MV-4-11 (cell line): Measurements from ENCODE around the gene PRDM10.
"Not testable (repeated sequence)": the region's sequence is repeated elsewhere in the genome, so short reads cannot be mapped to it uniquely, and the experiment has no call there.

Experiments used
- DNase-seq: peaks from one replicate; lab custom pipeline; 2025; lab: John Stamatoyannopoulos, UW

PRDM10 gene

GRCh38 chr11:129976328-129976727 is 26.3 kb downstream of the PRDM10 start:
- DNase-seq: no peak

- DNase-seq: no peak
Measured at GRCh38 chr11:129975543-129975942, 27.1 kb downstream of the PRDM10 start.

GRCh38 chr11:129974672-129975071 is 28.0 kb downstream of the PRDM10 start:
- no peak for DNase-seq

GRCh38 chr11:129974237-129974636 is 28.4 kb downstream of the PRDM10 start:
- no peak for DNase-seq

- DNase-seq: no peak
Measured at GRCh38 chr11:129973809-129974208, 28.8 kb downstream of the PRDM10 start.

- DNase-seq: peak; percentile 80
Measured at GRCh38 chr11:129973068-129973467, 29.6 kb downstream of the PRDM10 start.

- no peak for DNase-seq
Measured at GRCh38 chr11:129972611-129973010, 30.0 kb downstream of the PRDM10 start.

GRCh38 chr11:129971856-129972255 is 30.8 kb downstream of the PRDM10 start:
- DNase-seq: not testable (repeated sequence)

- peak; percentile 31 for DNase-seq
Measured at GRCh38 chr11:129969920-129970319, 32.7 kb downstream of the PRDM10 start.

- peak; percentile 24 for DNase-seq
Measured at GRCh38 chr11:129968591-129969419, 33.8 kb downstream of the PRDM10 start.

GRCh38 chr11:129967996-129968395 is 34.6 kb downstream of the PRDM10 start:
- no peak for DNase-seq

- no peak for DNase-seq
Measured at GRCh38 chr11:129965248-129965647, 37.4 kb downstream of the PRDM10 start.

- DNase-seq: peak; percentile 43
Measured at GRCh38 chr11:129960216-129961214, 42.1 kb downstream of the PRDM10 start.

GRCh38 chr11:129959687-129960086 is 42.9 kb downstream of the PRDM10 start:
- DNase-seq: no peak

- no peak for DNase-seq
Measured at GRCh38 chr11:129955282-129955681, 47.4 kb downstream of the PRDM10 start.

- DNase-seq: not testable (repeated sequence)
Measured at GRCh38 chr11:129954703-129955102, 47.9 kb downstream of the PRDM10 start.

- DNase-seq: no peak
Measured at GRCh38 chr11:129951866-129952262, 50.8 kb downstream of the PRDM10 start.

GRCh38 chr11:129951201-129951865 is 51.3 kb downstream of the PRDM10 start:
- DNase-seq: no peak

GRCh38 chr11:129950101-129951091 is 52.2 kb downstream of the PRDM10 start:
- peak; percentile 96 for DNase-seq

GRCh38 chr11:129948926-129949466 is 53.6 kb downstream of the PRDM10 start:
- no peak for DNase-seq

GRCh38 chr11:129947474-129947873 is 55.2 kb downstream of the PRDM10 start:
- no peak for DNase-seq
